Lower leg skin (tissue), 4 donors: Measurements from ENCODE around the gene FGF21. TPM values are rescaled to one million over a fixed set of nuclear protein-coding genes. Genes with fewer than 3 reads are reported as not detected.

ENCODE experiments used
- DNase-seq, 2 donors: peaks; one replicate each; pipeline ENCODE4 v3.0.0-alpha.2; 2019; ENCODE audit warnings: low spot score in 2 of 2
- H3K4me3 ChIP-seq: fragments of 200-600 bp; sonication (generic); 2 replicates; pipeline ENCODE4 v1.5.1; 2017; ENCODE audit warnings: mild to moderate bottlenecking, low read depth; ENCODE audit not compliant: poor library complexity, severe bottlenecking
- POLR2A ChIP-seq, 2 donors: fragments of 450-650 bp; IDR thresholded peaks; one replicate each; pipeline ENCODE4 v1.6.1; 2016 to 2017; ENCODE audit warnings: antibody characterized with exemption in 2 of 2, mild to moderate bottlenecking in 1 of 2, moderate library complexity in 1 of 2
- WGBS, 2 donors: methylation state at CpG; one replicate each; pipeline ENCODE4 v1.1.5; 2018; 5-methylcytosine and 5-hydroxymethylcytosine counted together
- intact Hi-C: fragments of 100-400 bp; cut with DNase I; formaldehyde crosslinking; loops from one replicate; pipeline ENCODE4 v1.15.0; 2023; ENCODE audit warnings: low total_unique reads
- total RNA-seq, 4 donors: library from RNA; depleted of rRNA; stranded (reverse); fragments of >200 nt; gene quantifications; one replicate each; pipeline ENCODE4 v1.1.0, GENCODE V29; 2016
- TF ChIP-seq, protein P1 (sequence below), 3 donors: fragments of 450-650 bp; IDR thresholded peaks; one replicate each; pipeline ENCODE4 v1.5.1; 2016; ENCODE audit warnings: antibody characterized with exemption in 3 of 3, mild to moderate bottlenecking in 3 of 3, moderate library complexity in 2 of 3

The FGF21 gene
- total RNA-seq, 4 donors from 2014 or later, result not detected

DNA sequence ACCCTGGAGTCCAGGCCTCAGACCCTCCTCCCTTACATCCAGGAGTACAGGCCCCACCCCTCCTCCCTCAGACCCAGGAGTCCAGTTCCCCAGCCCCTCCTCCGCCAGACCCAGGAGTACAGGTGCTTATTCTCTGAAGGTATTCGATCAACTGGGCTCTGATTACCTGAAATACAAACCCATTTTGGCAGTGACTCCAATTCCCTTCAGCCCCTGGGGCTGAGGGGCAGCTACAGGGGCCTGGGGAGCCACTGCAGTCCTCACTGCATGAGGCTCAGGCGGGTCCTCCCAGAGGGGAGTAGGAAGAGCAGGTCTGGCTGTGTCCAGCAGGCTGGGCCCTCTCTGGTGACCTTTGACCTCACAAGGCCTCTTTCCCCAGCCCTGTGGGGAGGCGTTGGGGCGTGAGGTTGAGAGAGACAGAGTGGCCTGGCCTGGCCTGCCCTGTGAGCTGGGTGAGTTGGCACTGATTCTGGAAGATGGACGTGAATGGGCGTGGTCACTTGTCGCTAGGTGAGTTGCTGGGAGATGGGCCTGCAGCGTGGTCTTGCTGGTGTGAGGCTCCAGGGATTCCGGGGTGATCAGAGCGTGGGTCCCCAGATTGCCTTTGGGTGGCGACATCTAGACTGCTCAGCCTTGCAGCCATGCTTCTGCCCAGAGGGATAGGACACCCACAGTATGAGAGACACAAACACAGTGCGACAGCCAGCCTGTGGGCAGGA lies 52.4 kb downstream of the FGF21 start:
- 74 to 84% methylated on average over 11 to 13 of the region's 13 CpGs for WGBS, 2 donors
- no peak overlapping the region for H3K4me3 ChIP-seq
- DNase-seq, result no peak
- intact Hi-C loops, result no loop called here
- no peak for TF ChIP-seq POLR2A (IDR thresholded peaks at IDR 0.05)
- TF ChIP-seq, protein P1, sequence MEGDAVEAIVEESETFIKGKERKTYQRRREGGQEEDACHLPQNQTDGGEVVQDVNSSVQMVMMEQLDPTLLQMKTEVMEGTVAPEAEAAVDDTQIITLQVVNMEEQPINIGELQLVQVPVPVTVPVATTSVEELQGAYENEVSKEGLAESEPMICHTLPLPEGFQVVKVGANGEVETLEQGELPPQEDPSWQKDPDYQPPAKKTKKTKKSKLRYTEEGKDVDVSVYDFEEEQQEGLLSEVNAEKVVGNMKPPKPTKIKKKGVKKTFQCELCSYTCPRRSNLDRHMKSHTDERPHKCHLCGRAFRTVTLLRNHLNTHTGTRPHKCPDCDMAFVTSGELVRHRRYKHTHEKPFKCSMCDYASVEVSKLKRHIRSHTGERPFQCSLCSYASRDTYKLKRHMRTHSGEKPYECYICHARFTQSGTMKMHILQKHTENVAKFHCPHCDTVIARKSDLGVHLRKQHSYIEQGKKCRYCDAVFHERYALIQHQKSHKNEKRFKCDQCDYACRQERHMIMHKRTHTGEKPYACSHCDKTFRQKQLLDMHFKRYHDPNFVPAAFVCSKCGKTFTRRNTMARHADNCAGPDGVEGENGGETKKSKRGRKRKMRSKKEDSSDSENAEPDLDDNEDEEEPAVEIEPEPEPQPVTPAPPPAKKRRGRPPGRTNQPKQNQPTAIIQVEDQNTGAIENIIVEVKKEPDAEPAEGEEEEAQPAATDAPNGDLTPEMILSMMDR (IDR thresholded peaks at IDR 0.05), result no peak

Other genes starting within 250 kb of the FGF21 start
- gene LMTK3, start 243.7 kb upstream of the FGF21 start, total RNA-seq, result 1 to 10 TPM; 5.3 to 6.7 (median 5.8) TPM
- gene SULT2B1, start 203.4 kb upstream of the FGF21 start, total RNA-seq, result 100 to 1,000 TPM; 119 to 191 (median 166) TPM
- gene SPACA4, start 148.8 kb upstream of the FGF21 start, total RNA-seq, result 1 to 10 TPM in 2 of 4 donors, not detected in 2; 1.7 to 2.1 TPM
- 1 to 10 TPM in 2 of 4 donors, under 1 TPM in 2; 0.53 to 8.2 (median 3.8) TPM for gene FAM83E, start 140.4 kb upstream of the FGF21 start, total RNA-seq
- gene RPL18, start 136.3 kb upstream of the FGF21 start, total RNA-seq, result 1,000 to 10,000 TPM; 3,252 to 5,828 (median 3,870) TPM
- gene SPHK2, start 136.0 kb upstream of the FGF21 start, total RNA-seq, result 1 to 10 TPM; 2.2 to 8.8 (median 6.1) TPM
- 10 to 100 TPM; 21.1 to 41.6 (median 24.8) TPM for gene DBP, start 118.1 kb upstream of the FGF21 start, total RNA-seq
- gene CA11, start 109.3 kb upstream of the FGF21 start, total RNA-seq, result 10 to 100 TPM in 3 of 4 donors, 1 to 10 TPM in 1; 7.3 to 37.5 (median 10.3) TPM
- 1 to 10 TPM in 1 of 4 donors, under 1 TPM in 2, not detected in 1; 0.47 to 1.9 (median 0.58) TPM for gene NTN5, start 82.5 kb upstream of the FGF21 start, total RNA-seq
- gene FUT2, start 59.6 kb upstream of the FGF21 start, total RNA-seq, result 10 to 100 TPM in 3 of 4 donors, 1 to 10 TPM in 1; 8.5 to 14.9 (median 11.5) TPM
- gene MAMSTR, start 35.8 kb upstream of the FGF21 start, total RNA-seq, result under 1 TPM; 0.42 to 0.74 (median 0.63) TPM
- 10 to 100 TPM in 2 of 4 donors, 1 to 10 TPM in 2; 4.7 to 16.8 (median 11.4) TPM for gene RASIP1, start 14.9 kb upstream of the FGF21 start, total RNA-seq
- not detected for gene IZUMO1, start 8.6 kb upstream of the FGF21 start, total RNA-seq
- gene FUT1, start 2.9 kb upstream of the FGF21 start, total RNA-seq, result 1 to 10 TPM; 1.7 to 4.9 (median 3.5) TPM
- 10 to 100 TPM; 20.3 to 61.4 (median 38.6) TPM for gene BCAT2, start 55.5 kb downstream of the FGF21 start, total RNA-seq
- 1 to 10 TPM; 1.6 to 6.6 (median 5.4) TPM for gene HSD17B14, start 81.0 kb downstream of the FGF21 start, total RNA-seq
- gene PLEKHA4, start 113.1 kb downstream of the FGF21 start, total RNA-seq, result 1 to 10 TPM; 2.9 to 7.2 (median 6.3) TPM
- gene PPP1R15A, start 116.9 kb downstream of the FGF21 start, total RNA-seq, result 100 to 1,000 TPM in 1 of 4 donors, 10 to 100 TPM in 3; 91.6 to 152 (median 97.5) TPM
- not detected for gene TULP2, start 143.2 kb downstream of the FGF21 start, total RNA-seq
- gene NUCB1, start 144.8 kb downstream of the FGF21 start, total RNA-seq, result 100 to 1,000 TPM; 162 to 269 (median 189) TPM
- gene DHDH, start 178.2 kb downstream of the FGF21 start, total RNA-seq, result not detected
- gene BAX, start 199.4 kb downstream of the FGF21 start, total RNA-seq, result 10 to 100 TPM; 15.5 to 36.3 (median 31.1) TPM
- 1,000 to 10,000 TPM; 1,012 to 1,617 (median 1,174) TPM for gene FTL, start 209.8 kb downstream of the FGF21 start, total RNA-seq
- gene GYS1, start 237.8 kb downstream of the FGF21 start, total RNA-seq, result 10 to 100 TPM; 16.4 to 33.3 (median 20.5) TPM
- 10 to 100 TPM; 61.3 to 83.8 (median 83.3) TPM for gene RUVBL2, start 238.4 kb downstream of the FGF21 start, total RNA-seq